Left lobe of liver (tissue), 2 donors: ENCODE measurements around the gene MAP2K2. TPM values are rescaled to one million over a fixed set of nuclear protein-coding genes. Genes with fewer than 3 reads are reported as not detected.

ENCODE experiments used
- ATAC-seq: fragments of 200-7000 bp; cut with Tn5 transposase; one replicate; pipeline ENCODE4 v1.9.1; 2020; ENCODE audit warnings: mild to moderate bottlenecking, moderate library complexity
- DNase-seq: peaks from one replicate; pipeline ENCODE4 v3.0.0-alpha.2; 2020; ENCODE audit warnings: low spot score
- total RNA-seq: library from RNA; stranded (reverse); gene quantifications from one replicate; pipeline ENCODE4 v1.2.1, GENCODE V29; 2021
- donor health status: DM: no; HTN: no; CAD: no; lungs with moderate emphysema.
- donor health status: DM: no; HTN: yes; CAD: no.

The MAP2K2 gene
- total RNA-seq, 1 donor from 2014 or later, result 63.1 TPM

- ATAC-seq (peak; percentile 30), DNase-seq (no peak)
Observed at GRCh38 chr19:4082172-4082571, 41.8 kb downstream of the MAP2K2 start.

DNA sequence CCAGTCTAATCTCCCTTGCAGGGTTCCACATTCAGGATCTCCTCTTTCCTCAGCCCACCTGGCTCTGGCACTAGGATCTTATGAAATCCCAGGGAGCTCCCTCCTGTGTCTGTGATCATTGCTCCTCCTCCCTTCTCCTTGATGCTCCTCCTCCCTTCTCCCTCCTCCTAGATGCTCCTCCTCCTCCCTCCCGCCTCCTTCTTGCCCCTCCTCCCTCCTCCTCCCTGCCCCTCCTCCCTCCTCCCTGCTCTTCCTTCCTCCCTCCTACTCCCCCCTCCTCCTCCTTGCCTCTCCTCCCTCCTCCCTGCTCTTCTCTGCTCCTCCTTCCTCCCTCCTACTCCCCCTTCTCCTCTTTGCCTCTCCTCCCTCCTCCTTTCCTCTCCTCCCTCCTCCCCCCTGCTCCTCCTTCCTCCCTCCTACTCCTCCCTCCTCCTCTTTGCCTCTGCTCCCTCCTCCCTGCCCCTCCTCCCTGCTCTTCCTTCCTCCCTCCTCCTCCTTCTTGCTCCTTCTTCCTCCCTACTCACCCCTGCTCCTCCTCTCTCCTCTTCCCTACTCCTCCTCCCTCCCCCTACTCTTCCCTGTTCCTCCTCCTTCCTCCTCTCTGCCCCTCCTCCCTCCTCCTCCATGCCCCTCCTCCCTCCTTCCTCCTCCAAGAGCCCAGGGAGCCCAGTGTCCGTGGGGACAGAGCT is 42.3 kb downstream of the MAP2K2 start:
- ATAC-seq, result no peak
- DNase-seq, result no peak

- ATAC-seq, result no peak
- no peak for DNase-seq
Observed at GRCh38 chr19:4080473-4080872, 43.4 kb downstream of the MAP2K2 start.

GRCh38 chr19:4077800-4078684 is 45.9 kb downstream of the MAP2K2 start:
- peak; percentile 62 for DNase-seq
- ATAC-seq, result peak; percentile 71

- ATAC-seq, result peak; percentile 82
Observed at GRCh38 chr19:4077007-4077374, 46.9 kb downstream of the MAP2K2 start.

DNA sequence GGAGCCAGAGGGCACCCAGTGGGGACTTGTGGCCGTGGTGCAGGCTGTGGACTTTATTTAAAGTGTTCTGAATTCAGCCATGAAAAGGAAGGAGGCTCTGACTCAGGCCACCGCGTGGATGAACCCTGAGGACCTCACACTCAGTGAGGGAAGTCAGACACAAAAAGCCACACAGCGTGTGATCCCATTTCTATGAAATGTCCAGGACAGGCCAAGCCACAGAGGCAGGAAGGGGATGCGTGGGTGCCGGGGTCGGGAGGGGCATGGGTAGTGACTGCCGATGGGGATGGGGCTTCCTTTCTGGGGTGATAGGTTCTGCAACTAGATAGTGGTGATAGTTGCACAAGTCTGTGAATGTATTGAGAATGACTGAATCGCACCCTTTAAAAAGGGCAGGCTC is 48.5 kb downstream of the MAP2K2 start:
- ATAC-seq (no peak), DNase-seq (no peak)

More at GRCh38 chr19:4077007-4077374, 46.9 kb downstream of the MAP2K2 start:
- peak; percentile 66 for DNase-seq

DNA sequence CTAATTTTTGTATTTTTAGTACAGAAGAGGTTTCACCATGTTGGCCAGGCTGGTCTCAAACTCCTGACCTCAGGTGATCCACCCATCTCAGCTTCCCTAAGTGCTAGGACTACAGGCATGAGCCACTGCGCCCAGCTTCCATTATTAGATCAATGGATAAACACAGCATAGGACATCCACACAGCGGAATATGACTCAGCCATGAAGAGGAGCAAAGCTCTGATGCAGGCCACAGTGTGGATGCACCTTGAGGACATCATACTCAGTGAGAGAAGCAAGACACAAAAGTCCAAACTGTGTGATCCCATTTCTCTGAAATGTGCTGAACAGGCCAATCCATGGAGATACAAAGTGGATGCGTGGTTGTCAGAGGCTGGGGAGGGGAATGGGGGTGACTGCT is 52.3 kb downstream of the MAP2K2 start:
- no peak for ATAC-seq
- DNase-seq, result no peak

DNA sequence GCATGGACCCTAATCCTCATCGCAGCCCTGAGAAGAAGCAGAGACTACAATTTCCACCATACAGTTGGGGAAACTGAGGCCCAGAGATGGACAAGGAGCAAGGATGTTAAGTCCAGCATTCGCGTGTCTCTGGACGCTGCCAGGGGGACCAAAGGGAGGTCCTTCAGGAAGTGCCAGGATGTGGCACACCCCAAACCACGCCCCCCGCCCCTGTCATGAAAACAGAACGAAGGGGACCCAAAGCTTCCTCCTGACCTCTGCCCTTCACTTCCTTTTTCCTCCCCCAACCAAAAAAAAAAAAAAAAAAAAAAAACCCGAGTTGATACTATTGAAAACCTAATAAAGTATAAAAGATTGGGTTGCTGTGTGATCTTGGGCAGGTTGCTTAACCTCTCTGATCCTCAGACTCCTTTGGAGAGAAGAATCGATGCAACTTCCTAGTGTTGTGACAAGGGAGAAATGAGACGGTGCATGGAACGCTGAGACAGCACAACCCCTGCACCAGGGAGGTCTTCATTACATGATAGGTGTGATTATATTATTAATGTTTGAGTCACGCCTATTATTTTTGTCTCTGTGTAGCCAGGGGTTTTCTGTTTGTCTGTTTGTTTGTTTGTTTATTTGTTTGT is 54.5 kb downstream of the MAP2K2 start:
- DNase-seq, result peak; percentile 48
- no peak for ATAC-seq

DNA sequence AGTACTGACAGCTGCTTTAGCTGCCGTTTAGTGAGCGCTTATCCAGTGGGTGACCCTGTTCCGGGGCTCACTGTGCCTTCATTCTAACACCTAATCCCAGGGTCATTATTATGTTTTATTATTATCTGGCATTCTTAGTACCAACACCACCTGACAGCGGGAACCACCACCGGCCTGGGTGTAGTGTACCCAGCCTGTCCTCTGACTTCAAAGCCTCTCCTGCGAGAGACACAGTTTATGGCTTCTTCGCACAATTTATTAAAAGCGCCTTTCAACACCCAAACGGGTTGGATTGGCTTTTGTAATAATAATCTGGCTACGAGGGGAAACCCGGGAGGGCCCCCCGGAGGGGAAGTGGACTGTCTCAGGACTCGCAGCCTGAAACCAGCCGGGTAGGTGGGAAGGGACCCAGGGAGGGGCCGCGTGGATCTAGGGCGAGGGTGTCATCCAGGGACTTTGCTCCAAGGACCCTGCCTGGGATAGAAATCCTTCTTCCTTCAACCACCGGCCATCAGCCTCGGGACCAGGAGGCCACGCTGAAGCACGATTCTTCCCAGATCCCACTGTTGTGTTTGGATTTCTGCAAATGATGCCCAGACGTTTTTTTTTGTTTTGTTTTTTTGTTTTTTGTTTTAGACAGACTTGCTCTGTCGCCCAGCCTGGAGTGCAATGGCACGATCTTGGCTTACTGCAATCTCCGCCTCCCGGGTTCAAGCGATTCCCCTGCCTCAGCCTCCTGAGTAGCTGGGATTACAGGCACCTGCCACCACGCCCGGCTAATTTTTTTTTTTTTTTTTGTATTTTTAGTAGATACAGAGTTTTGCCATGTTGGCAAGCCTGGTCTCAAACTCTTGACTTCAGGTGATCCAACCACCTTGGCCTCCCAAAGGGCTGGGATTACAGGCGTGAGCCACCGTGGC is 55.6 kb downstream of the MAP2K2 start:
- no peak for DNase-seq
- ATAC-seq, result no peak

DNA sequence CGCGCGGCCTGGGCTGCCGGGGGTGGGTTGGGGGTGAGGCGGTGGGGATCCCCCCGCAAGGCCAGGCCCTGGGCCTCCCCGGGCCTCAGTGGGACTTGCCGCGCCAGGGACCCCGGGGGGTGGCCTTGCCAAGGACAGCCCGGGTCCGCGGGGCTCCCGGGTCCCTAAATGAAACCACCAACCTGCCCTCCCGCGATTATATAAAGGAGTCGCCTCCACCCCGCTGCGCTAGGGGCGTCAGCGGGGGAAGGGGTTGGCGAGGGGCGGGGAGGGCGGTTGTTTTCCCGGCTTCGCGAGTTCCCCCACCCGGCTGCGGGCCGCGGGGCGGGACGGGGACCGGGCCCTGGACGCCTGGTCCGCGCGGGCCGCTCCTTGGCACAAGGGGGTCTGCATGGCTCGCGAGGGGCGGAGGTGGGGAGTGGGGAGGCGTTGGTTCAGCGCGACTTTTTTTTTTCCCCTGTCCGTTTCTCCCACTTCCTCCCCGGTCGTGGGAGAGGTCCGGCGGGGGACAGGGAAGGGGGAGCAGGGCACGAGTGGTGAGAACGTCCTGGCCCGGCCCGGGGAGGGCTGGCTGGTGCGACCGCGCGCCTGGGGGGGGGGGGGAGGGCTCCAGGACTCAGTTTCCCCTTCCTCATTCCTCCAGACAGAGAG is 56.4 kb downstream of the MAP2K2 start:
- DNase-seq (peak; percentile 61), ATAC-seq (peak; percentile 1)

- peak; percentile 80 for DNase-seq
- peak; percentile 42 for ATAC-seq
Observed at GRCh38 chr19:4066682-4067395, 57.1 kb downstream of the MAP2K2 start, which contains the start of gene ZBTB7A. Gene ZBTB7A (minus strand): TSS chr19:4066899. CDS start chr19:4055232, 11,667 bp downstream.

- no peak for ATAC-seq
Observed at GRCh38 chr19:4066176-4066606, 57.7 kb downstream of the MAP2K2 start.

GRCh38 chr19:4065430-4066175 is 58.3 kb downstream of the MAP2K2 start:
- peak; percentile 98 for DNase-seq
- ATAC-seq, result peak; percentile 71

More at GRCh38 chr19:4066176-4066606, 57.7 kb downstream of the MAP2K2 start:
- peak; percentile 74 for DNase-seq

DNA sequence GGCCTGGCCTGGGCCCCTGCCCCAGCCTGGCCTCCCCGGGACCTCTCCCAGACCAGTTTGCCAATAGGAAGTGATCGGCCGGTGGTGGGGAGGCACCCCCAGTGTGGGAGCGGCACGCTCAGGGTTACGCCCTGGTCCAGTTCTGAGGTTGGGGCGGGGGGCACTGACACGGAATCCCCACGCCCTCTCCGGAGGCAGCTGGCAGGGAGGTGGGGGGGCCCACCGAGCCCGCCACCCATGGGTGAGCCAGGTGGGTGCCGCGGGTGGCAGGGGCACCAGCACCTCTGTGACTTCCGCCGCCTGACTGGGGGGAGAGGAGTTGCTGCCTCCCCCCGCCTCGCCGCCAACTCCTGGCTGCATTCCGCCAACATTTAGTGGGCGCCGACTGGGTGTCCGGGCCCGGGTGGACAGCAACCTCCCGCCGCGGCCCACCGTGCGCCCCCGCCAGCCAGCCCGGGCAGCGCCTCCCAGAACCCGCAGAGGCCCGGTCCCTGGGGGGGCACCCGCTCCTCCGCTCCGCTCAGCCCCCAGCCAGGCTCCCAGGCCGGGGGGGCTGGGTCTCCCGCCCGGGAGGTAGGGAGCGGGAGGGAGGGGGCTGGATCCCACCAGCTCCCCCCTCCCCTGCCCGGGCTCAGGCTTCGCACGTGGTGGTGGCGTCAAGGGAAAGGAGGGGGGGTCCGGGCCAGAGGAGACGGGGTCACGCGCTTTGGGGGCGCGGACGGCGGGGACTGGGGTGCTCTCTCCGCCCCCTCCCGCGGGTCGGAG is 59.2 kb downstream of the MAP2K2 start:
- ATAC-seq (no peak), DNase-seq (peak; percentile 67)

DNA sequence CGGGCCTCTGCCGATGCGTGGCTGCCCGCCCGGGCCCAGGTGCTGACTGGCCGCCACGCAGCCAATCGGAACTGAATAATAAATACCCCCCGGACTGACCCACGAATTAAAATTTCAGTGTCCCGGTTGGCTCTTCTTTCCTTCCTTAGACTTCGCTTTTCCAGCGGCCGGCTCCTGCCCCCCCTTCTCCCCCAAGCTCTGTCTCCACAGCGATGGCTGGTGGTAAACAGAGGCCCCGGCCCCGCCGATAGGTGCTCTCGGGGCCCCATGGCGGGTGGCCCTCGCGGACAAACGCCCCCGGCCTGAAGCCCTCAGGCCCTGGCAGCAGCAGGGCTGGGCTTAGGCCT is 59.8 kb downstream of the MAP2K2 start:
- DNase-seq, result no peak
- ATAC-seq, result no peak

DNA sequence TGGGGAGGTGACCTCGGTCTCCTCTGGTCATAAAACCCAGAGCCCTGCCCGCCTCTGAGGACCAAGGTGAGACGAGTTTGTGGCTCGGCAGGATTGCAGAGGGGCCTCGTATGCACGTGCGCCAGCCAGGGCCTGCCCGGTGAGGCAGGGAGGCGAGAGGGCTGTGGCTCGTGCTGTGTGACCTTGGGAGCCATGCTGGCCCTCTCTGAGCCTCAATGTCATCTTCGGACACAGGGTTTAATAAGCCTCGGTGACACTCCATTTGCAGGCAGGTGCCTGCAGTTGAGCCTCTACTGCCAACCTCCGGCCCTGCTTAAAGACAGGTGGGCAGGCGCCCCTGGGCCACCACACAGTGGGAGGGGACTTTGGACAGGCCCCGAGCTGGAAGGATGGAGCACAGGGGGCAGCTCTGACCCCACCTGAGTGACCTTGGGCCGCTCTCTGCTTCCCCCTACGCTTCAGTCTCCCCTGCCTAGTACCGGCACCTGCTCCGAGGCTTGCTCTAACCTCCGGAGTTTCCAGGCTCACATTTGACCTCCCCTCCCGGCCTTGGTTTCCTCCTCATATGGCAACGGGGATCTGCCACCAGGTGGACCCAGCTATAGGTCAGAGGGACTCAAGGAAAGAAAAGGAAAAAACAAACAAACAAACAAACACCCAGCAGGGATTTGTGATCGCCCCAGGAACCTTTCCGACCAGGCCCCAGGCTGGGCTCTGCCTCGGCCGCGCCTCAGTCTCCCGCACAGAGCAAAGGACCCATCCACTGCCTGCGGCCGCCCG is 60.4 kb downstream of the MAP2K2 start:
- DNase-seq, result no peak
- no peak for ATAC-seq
